ENCODE measurements around the gene SLC16A5. TPM values are rescaled to one million over a fixed set of nuclear protein-coding genes. Genes with fewer than 3 reads are reported as not detected.
A peak's percentile ranks its signal among the peaks of the same experiment; 100 is the strongest.
"Not testable (repeated sequence)": the region's sequence is repeated elsewhere in the genome, so short reads cannot be mapped to it uniquely, and the experiment has no call there.

SLC16A5 gene
- polyA plus RNA-seq, 4 donors = 24.1 to 32.3 (median 27.8) TPM

- peak in 2 of 4 donors; percentile 71 to 75 for DNase-seq (ENCODE audit: low read depth in 4 of 4, low spot score in 3 of 4)
Measured at GRCh38 chr17:75131278-75132017, 43.7 kb downstream of the SLC16A5 start, which contains the start of gene NT5C. TSS of gene NT5C (minus strand) at chr17:75131742. CDS start at chr17:75131707, 35 bp downstream.

GRCh38 chr17:75132018-75133000 is 44.6 kb downstream of the SLC16A5 start:
- DNase-seq (ENCODE audit: low read depth in 4 of 4, low spot score in 3 of 4) = not testable (repeated sequence)

- no peak for DNase-seq (ENCODE audit: low read depth in 4 of 4, low spot score in 3 of 4)
Measured at GRCh38 chr17:75133001-75133400, 45.2 kb downstream of the SLC16A5 start.

- not testable (repeated sequence) for DNase-seq (ENCODE audit: low read depth in 4 of 4, low spot score in 3 of 4)
Measured at GRCh38 chr17:75133607-75134347, 46.0 kb downstream of the SLC16A5 start.

GRCh38 chr17:75135452-75135851 is 47.7 kb downstream of the SLC16A5 start:
- no peak for DNase-seq (ENCODE audit: low read depth in 4 of 4, low spot score in 3 of 4)

GRCh38 chr17:75135946-75136345 is 48.2 kb downstream of the SLC16A5 start:
- no peak for DNase-seq (ENCODE audit: low read depth in 4 of 4, low spot score in 3 of 4)

- DNase-seq (ENCODE audit: low read depth in 4 of 4, low spot score in 3 of 4) = not testable (repeated sequence)
Measured at GRCh38 chr17:75137762-75138161, 50.0 kb downstream of the SLC16A5 start.

GRCh38 chr17:75138519-75138918 is 50.8 kb downstream of the SLC16A5 start:
- DNase-seq (ENCODE audit: low read depth in 4 of 4, low spot score in 3 of 4) = no peak

- no peak for DNase-seq (ENCODE audit: low read depth in 4 of 4, low spot score in 3 of 4)
Measured at GRCh38 chr17:75142236-75142971, 54.6 kb downstream of the SLC16A5 start.

- DNase-seq (ENCODE audit: low read depth in 4 of 4, low spot score in 3 of 4) = no peak
Measured at GRCh38 chr17:75144816-75145512, 57.2 kb downstream of the SLC16A5 start.

GRCh38 chr17:75146592-75146991 is 58.8 kb downstream of the SLC16A5 start:
- DNase-seq (ENCODE audit: low read depth in 4 of 4, low spot score in 3 of 4) = no peak

GRCh38 chr17:75147878-75148546 is 60.3 kb downstream of the SLC16A5 start:
- DNase-seq (ENCODE audit: low read depth in 4 of 4, low spot score in 3 of 4) = no peak

- DNase-seq (ENCODE audit: low read depth in 4 of 4, low spot score in 3 of 4) = no peak
Measured at GRCh38 chr17:75151930-75152329, 64.2 kb downstream of the SLC16A5 start.

GRCh38 chr17:75152523-75152921 is 64.8 kb downstream of the SLC16A5 start:
- DNase-seq (ENCODE audit: low read depth in 4 of 4, low spot score in 3 of 4) = no peak

GRCh38 chr17:75152922-75153779 is 65.4 kb downstream of the SLC16A5 start:
- peak in 1 of 4 donors; percentile 14 for DNase-seq (ENCODE audit: low read depth in 4 of 4, low spot score in 3 of 4)

- DNase-seq (ENCODE audit: low read depth in 4 of 4, low spot score in 3 of 4) = peak in 1 of 4 donors; percentile 23
Measured at GRCh38 chr17:75153780-75154194, 66.0 kb downstream of the SLC16A5 start.

- peak; percentile 91 to 99 (median 98) for DNase-seq (ENCODE audit: low read depth in 4 of 4, low spot score in 3 of 4)
Measured at GRCh38 chr17:75154195-75155106, 66.7 kb downstream of the SLC16A5 start, which contains the start of gene JPT1. TSS of gene JPT1 (minus strand) at chr17:75154512. CDS start at chr17:75154397, 115 bp downstream.
